NCI-H446 (cell line): ENCODE measurements around the gene DRP2.
"Not testable (repeated sequence)": the region's sequence is repeated elsewhere in the genome, so short reads cannot be mapped to it uniquely, and the experiment has no call there.

Source experiments
- DNase-seq, 2 experiments: peaks; one replicate each; lab custom pipeline; 2025; lab: John Stamatoyannopoulos, UW

The DRP2 gene

GRCh38 chrX:101232316-101232715 is 12.7 kb downstream of the DRP2 start:
- no peak for DNase-seq

- DNase-seq: no peak
Measured at GRCh38 chrX:101237041-101237440, 17.5 kb downstream of the DRP2 start.

DNA sequence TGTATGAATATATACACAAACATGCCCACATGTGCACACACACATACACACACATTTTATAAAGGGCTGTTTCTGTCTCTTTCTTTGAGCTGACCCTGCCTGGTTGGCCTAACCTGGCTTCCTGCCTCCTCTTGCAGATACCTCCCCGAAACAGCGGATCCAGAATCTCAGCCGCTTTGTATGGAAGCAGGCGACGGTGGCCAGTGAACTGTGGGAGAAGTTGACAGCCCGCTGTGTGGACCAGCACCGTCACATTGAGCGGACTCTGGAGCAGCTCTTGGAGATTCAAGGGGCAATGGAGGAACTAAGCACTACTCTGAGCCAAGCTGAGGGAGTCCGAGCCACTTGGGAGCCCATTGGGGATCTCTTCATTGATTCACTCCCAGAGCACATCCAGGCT is 21.9 kb downstream of the DRP2 start:
- DNase-seq: no peak

DNA sequence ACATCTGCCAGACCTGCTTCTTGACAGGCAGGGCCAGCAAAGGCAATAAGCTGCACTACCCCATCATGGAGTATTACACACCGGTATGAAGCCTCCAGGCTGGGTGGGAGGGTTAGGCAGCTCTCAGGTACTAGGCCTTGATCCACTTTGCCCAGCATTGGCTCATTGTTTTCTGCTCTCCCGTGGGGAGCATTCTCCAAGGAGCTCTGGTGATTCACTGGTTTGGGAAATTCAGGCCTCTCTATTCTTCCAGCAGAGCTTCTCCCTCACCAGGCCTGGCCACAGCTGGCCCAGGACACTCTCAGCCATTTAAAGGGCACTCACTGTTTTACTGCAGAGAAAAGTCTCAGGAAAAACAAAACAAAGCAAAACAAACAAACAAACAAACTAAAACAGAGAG is 33.0 kb downstream of the DRP2 start:
- no peak for DNase-seq

- DNase-seq: no peak
Measured at GRCh38 chrX:101257448-101258258, 38.1 kb downstream of the DRP2 start.

DNA sequence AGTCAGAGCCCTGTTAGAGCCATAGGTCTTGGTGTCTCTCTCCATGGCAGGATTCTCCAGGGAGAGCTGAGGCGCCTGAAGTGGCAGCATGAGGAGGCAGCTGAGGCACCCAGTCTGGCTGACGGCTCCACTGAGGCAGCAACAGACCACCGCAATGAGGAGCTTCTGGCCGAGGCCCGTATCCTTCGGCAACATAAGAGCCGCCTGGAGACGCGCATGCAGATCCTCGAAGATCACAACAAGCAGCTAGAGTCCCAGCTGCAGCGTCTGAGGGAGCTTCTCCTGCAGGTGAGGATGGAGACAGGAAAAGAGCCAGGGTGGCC is 38.6 kb downstream of the DRP2 start:
- DNase-seq: no peak

GRCh38 chrX:101260435-101260834 is 40.8 kb downstream of the DRP2 start:
- no peak for DNase-seq

DNA sequence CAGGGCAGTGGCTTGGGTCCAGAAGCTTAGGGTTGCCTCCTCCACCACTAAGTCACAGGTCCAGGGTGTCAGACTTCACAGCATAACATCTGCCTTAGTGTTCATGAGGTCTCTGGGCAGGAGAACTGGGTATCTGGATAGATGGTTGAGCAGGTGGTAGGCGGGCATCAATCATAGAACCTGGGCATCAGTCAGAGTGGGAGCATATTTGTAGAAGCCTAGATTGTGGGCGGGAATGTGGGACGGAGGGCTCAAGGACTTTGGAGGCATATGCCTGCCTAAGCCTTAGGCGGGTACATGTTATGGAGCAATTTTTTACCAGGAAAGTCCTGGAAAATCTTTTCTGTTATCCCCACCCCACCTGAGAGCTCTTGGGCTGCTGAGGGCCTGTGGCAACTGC is 43.0 kb downstream of the DRP2 start:
- no peak for DNase-seq

DNA sequence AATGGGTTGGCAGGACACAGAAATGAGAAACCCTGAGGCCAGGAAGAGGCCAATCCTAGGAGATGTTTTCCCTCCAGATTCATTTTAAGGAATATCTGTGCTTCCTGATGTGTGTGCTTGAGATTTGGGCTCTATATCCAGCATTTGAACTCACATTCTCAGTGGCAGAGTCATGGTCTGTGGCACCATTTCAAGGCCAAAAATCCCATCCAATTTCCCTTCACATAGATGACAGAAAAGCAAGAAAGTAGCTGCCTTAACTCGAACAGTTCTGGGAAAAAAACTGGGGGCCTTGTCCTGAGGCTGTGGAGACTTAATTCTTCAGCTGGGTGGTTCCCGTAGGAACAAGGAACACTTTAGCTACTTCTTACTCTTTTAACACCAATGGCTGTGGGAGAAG is 44.2 kb downstream of the DRP2 start:
- no peak for DNase-seq

GRCh38 chrX:101265869-101266428 is 46.4 kb downstream of the DRP2 start:
- no peak for DNase-seq

- DNase-seq: no peak
Measured at GRCh38 chrX:101274198-101274597, 54.6 kb downstream of the DRP2 start.

GRCh38 chrX:101276238-101276637 is 56.7 kb downstream of the DRP2 start:
- no peak for DNase-seq

GRCh38 chrX:101287402-101287801 is 67.8 kb downstream of the DRP2 start:
- DNase-seq: peak in 1 of 2 experiments; percentile 31

- no peak for DNase-seq
Measured at GRCh38 chrX:101290957-101291603, 71.5 kb downstream of the DRP2 start, which contains the start of gene TAF7L. TSS of gene TAF7L (minus strand) at chrX:101291334. CDS start at chrX:101287543, 3,791 bp downstream.

GRCh38 chrX:101295603-101296002 is 76.0 kb downstream of the DRP2 start:
- not testable (repeated sequence) for DNase-seq

GRCh38 chrX:101303790-101304189 is 84.2 kb downstream of the DRP2 start:
- no peak for DNase-seq
